ENCODE measurements around the gene NUDCD2. TPM values are rescaled to one million over a fixed set of nuclear protein-coding genes. Genes with fewer than 3 reads are reported as not detected.

NUDCD2 gene
- total and polyA plus RNA-seq, 4 donors, result 3.8 to 25.0 (median 11.6) TPM

DNA sequence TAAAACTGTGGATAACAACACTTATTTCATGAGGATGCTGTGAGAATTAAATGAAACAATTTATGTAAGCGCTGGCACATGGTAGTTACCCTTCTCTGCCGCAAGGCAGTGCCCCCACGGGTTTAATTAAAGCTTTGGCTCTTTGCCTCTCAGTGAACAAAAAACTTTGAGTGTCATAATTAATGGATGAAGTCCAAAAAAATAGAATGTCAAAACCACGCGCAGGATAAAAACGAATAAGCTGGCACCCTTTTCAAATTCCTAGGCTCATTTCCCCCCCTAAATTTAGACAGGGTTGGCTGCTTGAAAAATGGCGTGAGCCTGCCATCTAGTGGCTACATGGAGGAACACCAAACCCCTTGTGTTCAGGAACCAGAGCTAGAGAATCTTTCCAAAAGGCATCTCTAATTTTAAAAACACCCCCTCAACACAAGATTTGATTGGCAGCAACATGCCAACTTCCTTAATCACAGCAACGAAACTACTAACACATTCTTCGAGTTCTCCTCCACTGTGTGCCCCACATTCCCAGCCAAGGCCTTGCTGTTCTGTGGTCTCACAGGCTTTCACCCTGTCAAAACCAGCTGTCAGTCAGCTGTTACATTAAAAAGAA, 51.5 kb downstream of the NUDCD2 start:
- H3K36me3 ChIP-seq (ENCODE audit: control insufficient read depth in 4 of 4, insufficient read depth in 4 of 4, low read length in 4 of 4), result no peaks in the 10 kb centered on the region
- no peaks in the 10 kb centered on the region for H3K9me3 ChIP-seq (ENCODE audit: control insufficient read depth in 4 of 4, insufficient read depth in 3 of 4, low read length in 3 of 4)
- DNase-seq (peak; percentile 57 to 83 (median 76)), ATAC-seq (ENCODE audit: insufficient read depth, low FRiP score) (peak; percentile 77)
- no peak overlapping the region for H3K9ac ChIP-seq (ENCODE audit: insufficient read depth in 1 of 2, low read length in 2 of 2)
- WGBS, 2 donors, result 8 to 14% methylated on average over 9 of the region's 9 CpGs
- H3K27ac ChIP-seq (ENCODE audit: low read depth in 1 of 2, low read length in 1 of 2), result no peak overlapping the region
- H3K4me3 ChIP-seq, result no peak overlapping the region
- H3K27me3 ChIP-seq (ENCODE audit: control insufficient read depth in 3 of 3, insufficient read depth in 3 of 3, low read length in 2 of 3), result peaks cover 0 to 2% (median 0%) of the 10 kb centered on the region in 3 donors
- H3K4me1 ChIP-seq (ENCODE audit: control insufficient read depth in 5 of 5, insufficient read depth in 5 of 5, low read length in 5 of 5), result peaks cover 0 to 5% (median 0%) of the 10 kb centered on the region in 5 donors
- TF ChIP-seq CTCF (IDR thresholded peaks at IDR 0.05; ENCODE audit: control extremely low read depth, extremely low read depth), result peak; percentile 64

DNA sequence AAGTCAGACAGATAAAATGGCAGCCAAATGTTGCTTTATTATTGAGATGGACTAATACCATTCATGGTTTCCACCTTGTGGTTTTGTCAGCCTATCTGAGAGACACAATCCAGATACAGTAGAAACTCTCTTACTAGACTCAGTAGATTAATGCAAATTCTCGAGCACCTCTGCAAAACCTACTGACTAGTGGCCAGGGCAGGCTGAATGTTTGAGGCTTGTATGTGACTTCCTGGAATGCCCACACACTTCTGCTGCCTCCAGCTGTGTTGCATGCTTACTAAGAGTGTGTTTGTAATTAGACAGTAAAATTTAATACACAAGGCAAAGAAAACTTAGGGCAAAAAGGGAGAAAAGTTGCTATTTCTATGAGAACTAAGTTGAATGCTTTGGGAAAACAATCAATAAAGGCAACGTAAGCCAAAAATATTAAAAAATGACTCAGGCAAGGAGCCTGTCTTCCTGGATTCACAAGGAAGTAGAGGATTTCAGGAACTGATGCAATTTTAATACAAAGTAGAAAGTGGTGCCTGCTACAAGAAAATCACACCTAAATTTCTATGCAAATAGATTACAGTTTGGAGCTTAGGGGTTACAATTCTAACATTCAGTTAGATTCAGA, 52.8 kb downstream of the NUDCD2 start:
- H3K4me1 ChIP-seq (ENCODE audit: control insufficient read depth in 5 of 5, insufficient read depth in 5 of 5, low read length in 5 of 5), result peaks cover 0 to 5% (median 0%) of the 10 kb centered on the region in 5 donors
- no peak for TF ChIP-seq CTCF (IDR thresholded peaks at IDR 0.05; ENCODE audit: control extremely low read depth, extremely low read depth)
- ATAC-seq (ENCODE audit: insufficient read depth, low FRiP score), result no peak
- H3K4me3 ChIP-seq, result no peak overlapping the region
- H3K27me3 ChIP-seq (ENCODE audit: control insufficient read depth in 3 of 3, insufficient read depth in 3 of 3, low read length in 2 of 3), result peaks cover 0 to 2% (median 0%) of the 10 kb centered on the region in 3 donors
- no peak overlapping the region for H3K27ac ChIP-seq (ENCODE audit: low read depth in 1 of 2, low read length in 1 of 2)
- no peaks in the 10 kb centered on the region for H3K36me3 ChIP-seq (ENCODE audit: control insufficient read depth in 4 of 4, insufficient read depth in 4 of 4, low read length in 4 of 4)
- WGBS, 2 donors, result 15 to 42% methylated on average over 2 of the region's 2 CpGs
- no peak for DNase-seq
- no peaks in the 10 kb centered on the region for H3K9me3 ChIP-seq (ENCODE audit: control insufficient read depth in 4 of 4, insufficient read depth in 3 of 4, low read length in 3 of 4)
- H3K9ac ChIP-seq (ENCODE audit: insufficient read depth in 1 of 2, low read length in 2 of 2), result no peak overlapping the region

DNA sequence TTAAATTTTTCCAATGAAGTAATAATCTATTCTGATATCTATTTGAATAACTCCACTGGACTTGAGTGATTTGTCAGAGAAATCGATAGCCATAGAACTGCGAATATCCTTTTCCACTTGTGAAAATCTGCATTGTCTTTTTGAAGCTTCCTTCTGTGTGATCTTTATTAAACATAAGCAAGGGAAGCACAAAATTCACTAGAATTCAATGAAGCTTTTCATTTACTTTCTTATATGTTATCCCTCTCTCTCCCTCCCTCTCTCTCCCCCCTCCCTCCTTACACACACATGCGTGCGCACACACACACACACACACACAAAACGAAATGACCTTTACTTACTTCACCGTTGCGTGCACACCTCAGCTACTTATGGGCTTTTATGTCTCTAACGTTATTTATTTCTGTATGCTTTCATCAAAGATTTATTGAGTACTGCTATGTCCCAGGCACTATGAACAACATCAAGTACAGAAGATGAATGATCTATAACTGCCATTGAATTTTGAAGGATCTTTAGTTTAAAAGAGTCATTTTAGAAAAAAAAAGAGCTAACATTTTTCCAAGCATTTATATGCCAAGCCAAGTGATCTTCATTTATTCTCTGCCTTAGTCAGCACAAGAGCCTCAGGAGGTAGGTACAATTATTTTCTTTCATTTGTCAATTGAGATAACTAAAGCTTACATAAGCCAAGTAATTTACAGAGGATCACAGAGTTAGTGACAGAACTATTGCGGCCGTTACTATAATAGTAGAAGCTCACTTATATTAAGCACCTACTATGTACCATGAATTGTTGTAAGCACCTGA, 55.3 kb downstream of the NUDCD2 start:
- WGBS, 2 donors, result 76 to 79% methylated on average over 10 of the region's 10 CpGs
- no peak for ATAC-seq (ENCODE audit: insufficient read depth, low FRiP score)

More for the DNA sequence above, 55.3 kb downstream of the NUDCD2 start:
- no peak for TF ChIP-seq CTCF (IDR thresholded peaks at IDR 0.05; ENCODE audit: control extremely low read depth, extremely low read depth)
- no peaks in the 10 kb centered on the region for H3K36me3 ChIP-seq (ENCODE audit: control insufficient read depth in 4 of 4, insufficient read depth in 4 of 4, low read length in 4 of 4)
- DNase-seq, result no peak
- peaks cover 0 to 5% (median 0%) of the 10 kb centered on the region in 5 donors for H3K4me1 ChIP-seq (ENCODE audit: control insufficient read depth in 5 of 5, insufficient read depth in 5 of 5, low read length in 5 of 5)
- H3K27me3 ChIP-seq (ENCODE audit: control insufficient read depth in 3 of 3, insufficient read depth in 3 of 3, low read length in 2 of 3), result peaks cover 0 to 2% (median 0%) of the 10 kb centered on the region in 3 donors
- H3K4me3 ChIP-seq, result no peak overlapping the region
- no peak overlapping the region for H3K27ac ChIP-seq (ENCODE audit: low read depth in 1 of 2, low read length in 1 of 2)
- H3K9me3 ChIP-seq (ENCODE audit: control insufficient read depth in 4 of 4, insufficient read depth in 3 of 4, low read length in 3 of 4), result no peaks in the 10 kb centered on the region
- H3K9ac ChIP-seq (ENCODE audit: insufficient read depth in 1 of 2, low read length in 2 of 2), result no peak overlapping the region

Data from lung (tissue), 12 donors.